Measurements from ENCODE around the gene ANKRD44.

The ANKRD44 gene

GRCh38 chr2:197204519-197205250, 105.9 kb downstream of the ANKRD44 start:
- no peak for DNase-seq

GRCh38 chr2:197201874-197202273, 108.7 kb downstream of the ANKRD44 start:
- no peak for DNase-seq

- DNase-seq, result no peak
Measured at GRCh38 chr2:197200762-197201058, 109.9 kb downstream of the ANKRD44 start.

GRCh38 chr2:197200051-197200761, 110.4 kb downstream of the ANKRD44 start:
- DNase-seq, result peak; percentile 34 to 53

GRCh38 chr2:197198890-197199289, 111.7 kb downstream of the ANKRD44 start:
- DNase-seq, result peak; percentile 100

- no peak for DNase-seq
Measured at GRCh38 chr2:197197895-197198311, 112.7 kb downstream of the ANKRD44 start.

- DNase-seq, result no peak
Measured at GRCh38 chr2:197196541-197197180, 113.9 kb downstream of the ANKRD44 start.

- no peak for DNase-seq
Measured at GRCh38 chr2:197195518-197195917, 115.1 kb downstream of the ANKRD44 start.

GRCh38 chr2:197191940-197192322, 118.6 kb downstream of the ANKRD44 start:
- DNase-seq, result no peak

- DNase-seq, result peak; percentile 65 to 79
Measured at GRCh38 chr2:197191177-197191939, 119.2 kb downstream of the ANKRD44 start.

GRCh38 chr2:197190100-197190432, 120.5 kb downstream of the ANKRD44 start:
- no peak for DNase-seq

GRCh38 chr2:197189426-197190099, 121.0 kb downstream of the ANKRD44 start:
- DNase-seq, result no peak

- DNase-seq, result no peak
Measured at GRCh38 chr2:197185676-197186075, 124.9 kb downstream of the ANKRD44 start.

GRCh38 chr2:197184959-197185586, 125.5 kb downstream of the ANKRD44 start:
- no peak for DNase-seq

GRCh38 chr2:197183355-197183754, 127.2 kb downstream of the ANKRD44 start:
- no peak for DNase-seq

- no peak for DNase-seq
Measured at GRCh38 chr2:197182668-197183067, 127.9 kb downstream of the ANKRD44 start.

- no peak for DNase-seq
Measured at GRCh38 chr2:197181491-197181890, 129.1 kb downstream of the ANKRD44 start.

- no peak for DNase-seq
Measured at GRCh38 chr2:197179744-197180498, 130.7 kb downstream of the ANKRD44 start.

- no peak for DNase-seq
Measured at GRCh38 chr2:197176522-197176921, 134.1 kb downstream of the ANKRD44 start.

GRCh38 chr2:197174539-197175094, 136.0 kb downstream of the ANKRD44 start:
- no peak for DNase-seq

- no peak for DNase-seq
Measured at GRCh38 chr2:197171582-197171981, 139.0 kb downstream of the ANKRD44 start.

Measured in Kasumi-1 (cell line).